PC-3 (cell line): ENCODE data around the gene C1QTNF2. TPM values are rescaled to one million over a fixed set of nuclear protein-coding genes. Genes with fewer than 3 reads are reported as not detected.

ENCODE experiments used
- ATAC-seq: fragments of 200-7000 bp; cut with Tn5 transposase; 2 replicates; pipeline ENCODE4 v1.9.1; 2020; ENCODE audit warnings: mild to moderate bottlenecking, moderate library complexity
- BruUV-seq: library from RNA; stranded (reverse); fragments of 400-500 nt; replicated peaks from 2 replicates; lab custom pipeline; 2021; lab: Mats Ljungman, UMichigan
- CTCF ChIA-PET: fragments of 300-600 bp; sonication (Branson Sonifier 250); formaldehyde crosslinking; loops from one replicate; lab custom pipeline; 2022; ENCODE audit warnings: antibody characterized with exemption; lab: Charles Lee
- POLR2A ChIA-PET: fragments of 300-600 bp; sonication (Branson Sonifier 250); formaldehyde crosslinking; loops from one replicate; lab custom pipeline; 2022; ENCODE audit warnings: antibody characterized with exemption; ENCODE audit not compliant: unreplicated experiment; lab: Charles Lee
- DNase-seq: peaks from one replicate; pipeline ENCODE4 v3.0.0-alpha.2; 2015
- H2AFZ ChIP-seq: fragments of 300-600 bp; sonication (generic); 2 replicates; pipeline ENCODE4 v1.6.0; 2016; ENCODE audit warnings: antibody characterized with exemption, low read length
- H3F3A ChIP-seq: fragments of 300-600 bp; sonication (generic); one replicate; pipeline ENCODE4 v1.6.0; 2017; ENCODE audit warnings: antibody characterized with exemption, low read length, control low read depth, mild to moderate bottlenecking; ENCODE audit not compliant: unreplicated experiment
- H3K27ac ChIP-seq: fragments of 300-600 bp; sonication (generic); 2 replicates; pipeline ENCODE4 v1.5.1; 2016; ENCODE audit warnings: mild to moderate bottlenecking, low read length
- H3K27me3 ChIP-seq: fragments of 300-600 bp; sonication (generic); 2 replicates; pipeline ENCODE4 v1.6.1; 2016; ENCODE audit warnings: low read length, mixed read lengths
- H3K36me3 ChIP-seq: fragments of 300-600 bp; sonication (generic); 2 replicates; pipeline ENCODE4 v1.6.1; 2016; ENCODE audit warnings: low read depth, mixed run types, low read length, mixed read lengths
- H3K4me1 ChIP-seq: fragments of 300-600 bp; sonication (generic); 2 replicates; pipeline ENCODE4 v1.5.1; 2016; ENCODE audit warnings: low read length; ENCODE audit not compliant: insufficient read depth
- H3K4me2 ChIP-seq: fragments of 300-600 bp; sonication (generic); 2 replicates; pipeline ENCODE4 v1.6.0; 2016; ENCODE audit warnings: low read length
- H3K4me3 ChIP-seq: fragments of 300-600 bp; sonication (generic); 2 replicates; pipeline ENCODE4 v1.5.1; 2016; ENCODE audit warnings: mild to moderate bottlenecking, low read length, mixed read lengths
- H3K79me2 ChIP-seq: fragments of 300-600 bp; sonication (generic); 2 replicates; pipeline ENCODE4 v1.6.1; 2017; ENCODE audit warnings: low read length, mixed read lengths
- H3K9ac ChIP-seq: fragments of 300-600 bp; sonication (generic); 2 replicates; pipeline ENCODE4 v1.6.0; 2016; ENCODE audit warnings: mild to moderate bottlenecking, low read length
- H3K9me2 ChIP-seq: fragments of 300-600 bp; sonication (generic); replicated peaks from 2 replicates; pipeline ENCODE4 v1.6.1; 2016; ENCODE audit warnings: mixed run types, low read length, mixed read lengths
- H3K9me3 ChIP-seq: fragments of 300-600 bp; sonication (generic); 2 replicates; pipeline ENCODE4 v1.6.1; 2016; ENCODE audit warnings: low read length, mixed read lengths
- H4K20me1 ChIP-seq: fragments of 300-600 bp; sonication (generic); 2 replicates; pipeline ENCODE4 v1.6.1; 2016; ENCODE audit warnings: low read length, mixed read lengths
- EZH2 ChIP-seq: fragments of 300-600 bp; sonication (generic); IDR thresholded peaks from one replicate; pipeline ENCODE4 v1.6.1; 2017; ENCODE audit warnings: antibody characterized with exemption, mild to moderate bottlenecking, low read length; ENCODE audit not compliant: unreplicated experiment
- EZH2phosphoT487 ChIP-seq: fragments of 300-600 bp; sonication (generic); IDR thresholded peaks from 2 replicates; pipeline ENCODE4 v1.6.1; 2018; ENCODE audit warnings: mild to moderate bottlenecking, antibody characterized with exemption, low read length, borderline replicate concordance
- intact Hi-C: fragments of 100-400 bp; cut with micrococcal nuclease; formaldehyde crosslinking; loops from 2 replicates; pipeline ENCODE4 v1.9.0; 2023
- total RNA-seq: library from RNA; depleted of rRNA; stranded (reverse); fragments of >200 nt; gene quantifications from 2 replicates; pipeline ENCODE4 v1.2.3, GENCODE V29; 2014
- TF ChIP-seq, protein P1 (sequence below): fragments of 300-600 bp; sonication (generic); conservative IDR thresholded peaks from 2 replicates; pipeline ENCODE4 v1.5.1; 2017; ENCODE audit warnings: antibody characterized with exemption, low read depth, mild to moderate bottlenecking, low read length

C1QTNF2 gene
- total RNA-seq, 1 experiment from 2014 or later, result 0.04 TPM

DNA sequence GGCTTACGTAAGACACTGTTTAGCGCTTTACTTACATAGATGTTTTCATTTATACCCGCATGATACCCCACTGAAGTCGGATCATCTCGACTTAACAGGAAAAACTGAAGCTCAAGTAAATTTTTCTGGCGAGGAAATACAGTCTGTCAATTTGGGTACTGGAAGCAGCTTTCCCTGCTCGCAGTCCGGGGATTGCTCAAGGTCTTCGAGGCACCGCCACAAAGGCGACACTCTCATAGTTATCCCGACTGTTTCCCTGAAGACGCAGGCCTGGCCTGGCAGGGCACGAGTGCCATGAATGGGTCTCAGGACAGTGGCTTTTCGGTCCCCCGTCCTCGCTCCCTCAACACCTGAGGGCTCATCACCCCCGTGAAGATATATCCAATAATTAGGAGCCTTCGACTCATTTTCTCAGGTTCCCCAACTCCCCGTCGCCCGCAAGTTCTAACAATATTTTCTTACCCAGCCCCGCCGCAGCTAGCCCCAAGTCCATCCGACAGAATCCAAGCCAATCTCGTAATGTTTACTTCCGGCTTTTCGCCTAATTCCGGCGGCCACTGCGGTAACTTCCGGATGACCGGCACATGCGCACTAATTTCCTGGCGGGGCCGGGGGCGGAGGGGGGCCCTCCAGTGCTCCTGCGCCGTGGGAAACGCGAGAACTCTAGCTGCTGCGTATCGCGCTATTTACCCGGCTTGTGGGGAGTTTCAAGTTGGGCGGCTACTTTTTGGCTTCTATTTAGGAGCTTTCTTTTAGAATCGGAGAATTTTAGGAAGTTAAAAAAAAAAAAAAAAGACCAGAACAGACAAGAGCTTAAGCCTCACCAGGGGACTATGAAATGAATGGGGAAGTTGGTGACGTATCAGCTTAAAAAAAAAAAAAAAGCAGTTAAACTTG is 48.4 kb upstream of the C1QTNF2 start, which contains the start of gene SLU7:
Gene SLU7, minus strand, starts transcription at position 521 of the 897 bp plus-strand sequence. CDS start 3,787 bp downstream, outside the sequence.
- ATAC-seq (peak; percentile 66), DNase-seq (peak; percentile 95)
- no peak for TF ChIP-seq EZH2phosphoT487
- TF ChIP-seq EZH2, result no peak
- TF ChIP-seq, protein P1, sequence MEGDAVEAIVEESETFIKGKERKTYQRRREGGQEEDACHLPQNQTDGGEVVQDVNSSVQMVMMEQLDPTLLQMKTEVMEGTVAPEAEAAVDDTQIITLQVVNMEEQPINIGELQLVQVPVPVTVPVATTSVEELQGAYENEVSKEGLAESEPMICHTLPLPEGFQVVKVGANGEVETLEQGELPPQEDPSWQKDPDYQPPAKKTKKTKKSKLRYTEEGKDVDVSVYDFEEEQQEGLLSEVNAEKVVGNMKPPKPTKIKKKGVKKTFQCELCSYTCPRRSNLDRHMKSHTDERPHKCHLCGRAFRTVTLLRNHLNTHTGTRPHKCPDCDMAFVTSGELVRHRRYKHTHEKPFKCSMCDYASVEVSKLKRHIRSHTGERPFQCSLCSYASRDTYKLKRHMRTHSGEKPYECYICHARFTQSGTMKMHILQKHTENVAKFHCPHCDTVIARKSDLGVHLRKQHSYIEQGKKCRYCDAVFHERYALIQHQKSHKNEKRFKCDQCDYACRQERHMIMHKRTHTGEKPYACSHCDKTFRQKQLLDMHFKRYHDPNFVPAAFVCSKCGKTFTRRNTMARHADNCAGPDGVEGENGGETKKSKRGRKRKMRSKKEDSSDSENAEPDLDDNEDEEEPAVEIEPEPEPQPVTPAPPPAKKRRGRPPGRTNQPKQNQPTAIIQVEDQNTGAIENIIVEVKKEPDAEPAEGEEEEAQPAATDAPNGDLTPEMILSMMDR, result no peak
- ChIA-PET POLR2A (interaction anchor here (0.5 to 0.8 kb wide), 5 partner anchors 18 to 152 kb away, joined by 6 to 11 read pairs (median 8); no protein-coding TSS in a partner anchor), CTCF (interaction anchor here (0.6 kb wide), 2 partner anchors 176 to 200 kb away, joined by 4 to 5 read pairs; no protein-coding TSS in a partner anchor)
- Histone ChIP-seq H3K9ac (peak within 1 kb of the TSS; percentile 92), H3K9me2 (no peaks in the 10 kb centered on the region), H3K4me3 (peak within 1 kb of the TSS; percentile 94), H2AFZ (peak within 1 kb of the TSS; percentile 84), H3K36me3 (peaks cover 6% of the 10 kb centered on the region; the same call in 1 of the 2 replicates), H3K4me2 (peak within 1 kb of the TSS; percentile 97), H3K27ac (peak within 1 kb of the TSS; percentile 60), H3K79me2 (peaks cover 47% of the 10 kb centered on the region), H3K27me3 (no peaks in the 10 kb centered on the region), H3K9me3 (no peaks in the 10 kb centered on the region), H3F3A (no peaks in the 10 kb centered on the region), H4K20me1 (no peaks in the 10 kb centered on the region), H3K4me1 (peaks cover 27% of the 10 kb centered on the region)
- BruUV-seq, result TSS peak; percentile 85
- intact Hi-C loops, result no loop called here

DNA sequence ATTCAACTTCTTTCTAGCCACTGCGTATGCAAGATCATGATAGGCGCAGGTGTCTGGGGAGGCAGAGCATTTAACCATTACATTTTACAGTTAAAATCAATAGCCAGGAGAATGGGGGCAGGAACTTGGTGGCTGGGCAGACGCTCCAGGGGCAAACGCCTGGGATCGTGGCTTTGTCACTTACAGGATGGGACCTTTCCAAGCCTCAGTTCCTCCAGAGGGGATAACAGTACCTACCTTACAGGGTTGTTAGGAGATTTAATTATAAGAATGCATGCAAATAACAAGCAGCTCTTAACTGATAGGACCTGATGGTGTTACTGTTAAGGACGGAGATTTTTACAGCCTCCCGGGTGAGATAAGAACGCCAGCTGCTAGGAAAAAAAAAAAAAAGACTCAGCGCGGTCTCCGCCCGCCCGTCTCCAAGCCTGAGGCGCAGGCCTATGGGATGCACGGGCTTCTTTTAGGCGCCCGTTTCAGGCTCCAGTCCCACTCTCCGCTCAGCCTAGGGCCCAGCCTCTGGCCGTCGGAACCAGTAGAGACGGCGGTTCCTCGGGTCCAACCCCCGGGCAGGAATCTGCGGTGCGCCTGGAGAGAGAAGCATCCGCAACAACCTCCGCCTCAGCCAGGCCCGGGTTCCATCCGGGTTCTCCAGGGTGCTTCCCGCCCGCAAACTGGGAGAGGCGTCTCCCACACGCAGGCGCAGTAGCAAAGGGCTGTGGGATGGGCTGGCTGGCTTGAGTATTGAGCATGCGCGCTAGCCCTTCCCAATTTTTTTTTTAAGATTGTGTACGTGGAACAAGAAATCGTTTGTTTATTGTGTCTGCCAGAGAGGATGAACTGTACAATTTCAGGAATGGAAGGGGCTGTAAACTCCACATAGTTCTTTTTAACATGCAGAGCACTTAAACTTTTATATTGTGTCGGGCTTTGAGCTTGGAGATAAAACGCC is 29.3 kb upstream of the C1QTNF2 start, which contains the start of gene FAM200C:
Gene FAM200C, minus strand, starts transcription at position 653 of the 952 bp plus-strand sequence. CDS start 4,564 bp downstream, outside the sequence.
- Histone ChIP-seq H3K9ac (peak within 1 kb of the TSS; percentile 97), H3K4me3 (peak within 1 kb of the TSS; percentile 81), H3F3A (no peaks in the 10 kb centered on the region), H2AFZ (peak within 1 kb of the TSS; percentile 84), H3K36me3 (peaks cover 25% of the 10 kb centered on the region), H3K9me3 (no peaks in the 10 kb centered on the region), H3K9me2 (no peaks in the 10 kb centered on the region), H3K27me3 (no peaks in the 10 kb centered on the region), H4K20me1 (no peaks in the 10 kb centered on the region), H3K4me1 (peaks cover 14% of the 10 kb centered on the region), H3K4me2 (peak within 1 kb of the TSS; percentile 91), H3K79me2 (peaks cover 29% of the 10 kb centered on the region), H3K27ac (peak within 1 kb of the TSS; percentile 55)
- intact Hi-C loops, result no loop called here
- POLR2A ChIA-PET, result interaction anchor here (0.6 to 0.7 kb wide), 2 partner anchors 19 to 26 kb away, joined by 5 to 9 read pairs; no protein-coding TSS in a partner anchor
- BruUV-seq, result TSS peak; percentile 69
- CTCF ChIA-PET, result no interaction called here
- peak; percentile 92 for DNase-seq
- peak; percentile 86 for ATAC-seq
- no peak for TF ChIP-seq EZH2
- TF ChIP-seq EZH2phosphoT487, result no peak
- TF ChIP-seq, protein P1, result no peak
